Measurements from ENCODE around the gene MSH3. TPM values are rescaled to one million over a fixed set of nuclear protein-coding genes. Genes with fewer than 3 reads are reported as not detected.

The MSH3 gene
- total and polyA plus RNA-seq, 8 donors: 2.1 to 11.5 (median 8.8) TPM

DNA sequence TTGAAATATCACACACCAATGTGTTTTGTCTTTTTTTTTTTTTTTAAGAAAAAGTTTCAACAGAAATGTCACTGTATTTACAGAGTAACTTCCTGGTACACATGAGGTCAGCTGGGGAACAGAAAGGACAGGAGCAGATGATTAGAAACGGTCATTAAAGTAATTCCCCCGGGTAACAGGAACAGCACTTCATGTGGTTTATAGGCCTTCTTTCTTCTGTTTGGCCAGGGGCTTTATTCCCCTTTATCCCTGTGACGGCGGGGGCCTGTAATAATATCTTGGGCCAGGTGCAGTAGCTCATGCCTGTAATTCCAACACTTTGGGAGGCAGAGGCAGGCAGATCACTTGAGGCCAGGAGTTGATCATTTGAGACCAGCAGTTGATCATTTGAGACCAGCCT lies 30.5 kb upstream of the MSH3 start:
- 49% methylated on average over 4 of the region's 4 CpGs for WGBS, 2 donors
- Histone ChIP-seq H3K36me3 (no peaks in the 10 kb centered on the region), H3K4me1 (peaks cover 0 to 5% (median 0%) of the 10 kb centered on the region in 3 donors), H3K27ac (peak overlapping the region in 3 of 4 donors; percentile 2 to 66 (median 22)), H3K4me3 (no peak overlapping the region), H3K27me3 (no peaks in the 10 kb centered on the region), H3K9me3 (no peaks in the 10 kb centered on the region)
- TF ChIP-seq, protein P1, sequence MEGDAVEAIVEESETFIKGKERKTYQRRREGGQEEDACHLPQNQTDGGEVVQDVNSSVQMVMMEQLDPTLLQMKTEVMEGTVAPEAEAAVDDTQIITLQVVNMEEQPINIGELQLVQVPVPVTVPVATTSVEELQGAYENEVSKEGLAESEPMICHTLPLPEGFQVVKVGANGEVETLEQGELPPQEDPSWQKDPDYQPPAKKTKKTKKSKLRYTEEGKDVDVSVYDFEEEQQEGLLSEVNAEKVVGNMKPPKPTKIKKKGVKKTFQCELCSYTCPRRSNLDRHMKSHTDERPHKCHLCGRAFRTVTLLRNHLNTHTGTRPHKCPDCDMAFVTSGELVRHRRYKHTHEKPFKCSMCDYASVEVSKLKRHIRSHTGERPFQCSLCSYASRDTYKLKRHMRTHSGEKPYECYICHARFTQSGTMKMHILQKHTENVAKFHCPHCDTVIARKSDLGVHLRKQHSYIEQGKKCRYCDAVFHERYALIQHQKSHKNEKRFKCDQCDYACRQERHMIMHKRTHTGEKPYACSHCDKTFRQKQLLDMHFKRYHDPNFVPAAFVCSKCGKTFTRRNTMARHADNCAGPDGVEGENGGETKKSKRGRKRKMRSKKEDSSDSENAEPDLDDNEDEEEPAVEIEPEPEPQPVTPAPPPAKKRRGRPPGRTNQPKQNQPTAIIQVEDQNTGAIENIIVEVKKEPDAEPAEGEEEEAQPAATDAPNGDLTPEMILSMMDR (IDR thresholded peaks at IDR 0.05): no peak
- no peak for FAIRE-seq
- peak in 3 of 4 donors; percentile 67 to 85 (median 82) for ATAC-seq
- no peak for DNase-seq
- intact Hi-C loops (cut with DNase I): no loop called here

DNA sequence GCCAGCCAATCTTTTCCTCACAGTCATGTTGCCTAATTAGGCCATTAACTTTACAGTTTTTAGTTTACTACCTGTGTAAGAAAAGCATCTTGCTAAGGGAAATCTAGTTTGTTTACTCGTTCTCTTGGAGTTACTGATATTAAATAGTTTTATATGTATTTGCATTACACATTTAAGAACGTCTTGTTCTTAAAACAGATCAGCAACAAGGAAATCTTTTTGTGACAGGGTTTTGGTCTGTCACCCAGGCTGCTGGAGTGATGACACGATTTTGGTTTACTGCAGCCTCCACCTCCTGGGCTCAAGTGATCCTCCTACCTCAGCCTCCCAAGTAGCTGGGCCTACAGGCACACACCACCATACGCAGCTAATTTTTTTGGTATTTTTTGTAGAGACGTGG lies 29.2 kb upstream of the MSH3 start:
- H3K27ac ChIP-seq: no peak overlapping the region
- no peak overlapping the region for H3K4me3 ChIP-seq
- no peak for DNase-seq
- TF ChIP-seq, protein P1 (IDR thresholded peaks at IDR 0.05): no peak
- 84 to 89% methylated on average over 5 of the region's 5 CpGs for WGBS, 2 donors
- H3K4me1 ChIP-seq: peaks cover 0 to 5% (median 0%) of the 10 kb centered on the region in 3 donors
- no peaks in the 10 kb centered on the region for H3K36me3 ChIP-seq
- no peak for FAIRE-seq
- intact Hi-C loops (cut with DNase I): no loop called here
- no peaks in the 10 kb centered on the region for H3K9me3 ChIP-seq
- ATAC-seq: no peak
- H3K27me3 ChIP-seq: no peaks in the 10 kb centered on the region

DNA sequence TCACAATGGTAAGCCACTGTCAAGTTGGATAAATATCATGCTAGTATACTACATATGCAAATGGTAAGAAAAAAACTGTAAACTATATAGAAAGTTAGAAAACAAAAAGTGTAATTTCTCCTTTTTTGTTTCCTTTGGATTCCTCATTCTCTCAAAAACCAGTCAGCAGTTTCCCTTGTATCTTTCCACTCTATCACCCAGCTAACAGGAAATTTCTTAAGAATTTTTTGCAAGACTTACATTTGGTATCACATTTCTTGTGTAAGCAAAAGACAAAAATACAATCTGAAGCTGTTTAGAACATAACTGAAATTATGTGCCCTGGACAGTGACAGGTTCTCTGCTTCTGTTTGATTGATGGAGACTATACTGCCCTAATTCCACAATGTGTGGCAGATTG lies 25.2 kb upstream of the MSH3 start:
- ATAC-seq (no peak), DNase-seq (no peak), FAIRE-seq (no peak)
- no peaks in the 10 kb centered on the region for H3K36me3 ChIP-seq
- H3K27me3 ChIP-seq: no peaks in the 10 kb centered on the region
- H3K4me3 ChIP-seq: no peak overlapping the region
- H3K27ac ChIP-seq: no peak overlapping the region
- intact Hi-C loops (cut with DNase I): no loop called here
- TF ChIP-seq, protein P1 (IDR thresholded peaks at IDR 0.05): no peak
- H3K4me1 ChIP-seq: no peaks in the 10 kb centered on the region
- no peaks in the 10 kb centered on the region for H3K9me3 ChIP-seq

DNA sequence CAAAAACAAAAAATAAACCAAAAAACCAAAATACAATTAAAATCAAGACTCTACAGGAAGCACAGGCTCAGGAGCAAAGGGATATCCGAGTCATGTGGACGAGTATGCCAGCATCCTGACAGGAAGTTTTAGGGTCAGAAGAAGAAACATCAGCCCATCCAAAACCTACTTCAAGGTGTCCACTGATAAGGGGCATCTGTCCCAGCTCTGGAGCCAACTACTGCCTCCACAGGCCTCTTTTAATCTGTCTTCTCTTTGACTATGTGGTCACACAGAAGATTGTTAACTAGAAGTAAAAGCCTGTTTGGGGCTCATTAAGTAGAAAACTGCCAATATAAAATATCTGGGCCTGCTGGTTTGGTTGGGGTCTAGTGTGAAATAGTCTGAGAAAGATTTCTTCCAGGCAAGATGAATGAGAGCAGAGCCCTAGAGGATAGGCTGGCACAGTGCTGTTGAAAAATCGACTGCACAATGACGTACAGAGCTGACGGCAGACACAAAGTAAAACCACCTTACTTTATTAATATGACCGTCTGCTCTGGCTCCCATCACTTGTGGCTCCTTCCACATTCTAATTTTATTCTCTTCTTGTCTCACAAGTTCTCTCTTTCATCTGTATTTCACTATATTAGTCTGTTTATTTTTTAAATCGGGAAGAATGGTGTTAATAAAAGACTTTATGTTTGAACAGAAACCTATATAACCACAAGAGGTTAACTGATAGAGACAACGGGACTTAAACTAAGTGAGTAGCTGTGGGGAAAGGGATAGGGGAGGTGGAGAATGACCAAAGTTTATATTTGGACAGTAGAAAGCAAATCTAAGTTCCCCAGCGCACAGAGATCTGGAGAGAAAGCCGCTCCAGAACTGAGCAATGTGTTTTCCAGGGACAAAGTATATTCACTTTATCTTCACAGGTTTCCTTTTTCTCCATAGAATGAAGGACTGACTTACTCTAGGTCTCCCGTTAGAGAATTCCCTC lies 22.9 kb upstream of the MSH3 start:
- Histone ChIP-seq H3K27me3 (no peaks in the 10 kb centered on the region), H3K9me3 (no peaks in the 10 kb centered on the region), H3K4me1 (no peaks in the 10 kb centered on the region), H3K27ac (no peak overlapping the region), H3K36me3 (no peaks in the 10 kb centered on the region), H3K4me3 (no peak overlapping the region)
- no peak for FAIRE-seq
- DNase-seq: no peak
- ATAC-seq: no peak
- intact Hi-C loops (cut with DNase I): no loop called here
- TF ChIP-seq, protein P1 (IDR thresholded peaks at IDR 0.05): no peak
- WGBS, 2 donors: 88 to 90% methylated on average over 11 of the region's 11 CpGs

DNA sequence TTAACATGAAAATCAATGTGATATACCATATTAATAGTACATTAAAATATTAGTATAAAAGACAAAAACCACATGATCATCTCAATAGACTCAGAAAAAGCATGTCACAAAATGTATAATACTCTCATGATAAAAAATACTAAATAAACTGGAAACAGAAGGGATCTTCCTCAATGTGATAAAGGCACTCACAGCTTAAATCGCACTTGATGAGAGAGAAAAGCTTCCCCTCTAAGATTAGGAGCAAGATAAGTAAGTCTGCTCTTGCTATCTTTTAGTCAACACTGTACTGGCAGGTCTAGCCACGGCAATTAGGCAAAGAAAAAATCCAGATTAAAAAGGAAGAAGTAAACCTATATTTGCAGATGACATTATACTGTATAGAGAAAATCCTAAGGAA lies 21.8 kb upstream of the MSH3 start:
- TF ChIP-seq, protein P1 (IDR thresholded peaks at IDR 0.05): no peak
- no peaks in the 10 kb centered on the region for H3K9me3 ChIP-seq
- H3K4me3 ChIP-seq: no peak overlapping the region
- ATAC-seq (no peak), FAIRE-seq (no peak), DNase-seq (no peak)
- intact Hi-C loops (cut with DNase I): no loop called here
- H3K27ac ChIP-seq: no peak overlapping the region
- 76 to 82% methylated on average over 2 of the region's 2 CpGs for WGBS, 2 donors
- no peaks in the 10 kb centered on the region for H3K4me1 ChIP-seq
- no peaks in the 10 kb centered on the region for H3K36me3 ChIP-seq
- H3K27me3 ChIP-seq: no peaks in the 10 kb centered on the region
